Memory B cell (primary cell): ENCODE measurements around the gene NDUFB4.
"Not testable (repeated sequence)": the region's sequence is repeated elsewhere in the genome, so short reads cannot be mapped to it uniquely, and the experiment has no call there.

Source experiments
- ATAC-seq: fragments of 150-1000 bp; cut with Tn5 transposase; 2 replicates; pipeline ENCODE4 v1.10.0; 2021; ENCODE audit warnings: low read depth, mild to moderate bottlenecking, moderate library complexity
- DNase-seq, 2 donors: peaks; one replicate each; pipeline ENCODE4 v3.0.0; 2022; ENCODE audit warnings: low spot score in 2 of 2
- H3K27ac Mint-ChIP-seq: one replicate; pipeline ENCODE4 v1.8.0; 2022; ENCODE audit warnings: mild to moderate bottlenecking, moderate library complexity, mixed read lengths
- H3K27me3 Mint-ChIP-seq: one replicate; pipeline ENCODE4 v1.8.0; 2022; ENCODE audit warnings: mixed read lengths
- H3K36me3 Mint-ChIP-seq: one replicate; pipeline ENCODE4 v1.8.0; 2022; ENCODE audit warnings: mild to moderate bottlenecking, mixed read lengths
- H3K4me1 Mint-ChIP-seq: one replicate; pipeline ENCODE4 v1.8.0; 2022; ENCODE audit warnings: mixed read lengths
- H3K4me3 Mint-ChIP-seq: one replicate; pipeline ENCODE4 v1.8.0; 2022; ENCODE audit warnings: mild to moderate bottlenecking, moderate library complexity, mixed read lengths
- H3K9me3 Mint-ChIP-seq: one replicate; pipeline ENCODE4 v1.8.0; 2022; ENCODE audit warnings: mixed read lengths

The NDUFB4 gene

GRCh38 chr3:120638820-120639219, 42.7 kb downstream of the NDUFB4 start:
- not testable (repeated sequence) for H3K4me1 Mint-ChIP-seq, DNase-seq, H3K27ac Mint-ChIP-seq, H3K4me3 Mint-ChIP-seq, ATAC-seq, H3K36me3 Mint-ChIP-seq, H3K9me3 Mint-ChIP-seq, H3K27me3 Mint-ChIP-seq

DNA sequence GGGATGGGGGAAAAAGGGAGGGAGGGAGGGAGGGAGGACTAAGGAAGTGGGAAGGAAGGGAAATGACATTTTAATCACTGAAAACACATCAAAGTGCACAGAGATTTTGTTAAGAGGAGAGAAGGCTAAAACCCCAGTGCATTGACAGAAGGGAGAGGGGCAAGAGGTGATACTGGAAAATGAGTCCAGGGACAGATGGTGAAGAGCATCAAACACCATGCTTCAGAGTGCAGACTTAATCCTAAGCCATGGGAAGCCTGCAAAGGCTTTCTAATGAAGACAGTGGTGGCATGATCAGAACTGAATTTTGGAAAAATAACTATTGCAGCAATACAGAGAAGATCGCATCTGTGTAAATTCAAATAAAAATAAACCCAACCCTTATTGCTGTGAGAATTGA, 44.1 kb downstream of the NDUFB4 start:
- Mint-ChIP-seq H3K36me3 (peaks cover 9% of the 10 kb centered on the region), H3K9me3 (peaks cover 3% of the 10 kb centered on the region), H3K4me3 (no peak overlapping the region)

GRCh38 chr3:120641696-120642246, 45.6 kb downstream of the NDUFB4 start:
- Mint-ChIP-seq H3K4me1 (peaks cover 2% of the 10 kb centered on the region), H3K27ac (no peak overlapping the region), H3K4me3 (no peak overlapping the region), H3K27me3 (peaks cover 2% of the 10 kb centered on the region), H3K36me3 (peaks cover 9% of the 10 kb centered on the region), H3K9me3 (peaks cover 3% of the 10 kb centered on the region)
- DNase-seq (no peak), ATAC-seq (no peak)

More for the DNA sequence above, 44.1 kb downstream of the NDUFB4 start:
- ATAC-seq, result no peak
- DNase-seq, result no peak
- Mint-ChIP-seq H3K27me3 (peaks cover 2% of the 10 kb centered on the region), H3K4me1 (peaks cover 2% of the 10 kb centered on the region), H3K27ac (no peak overlapping the region)

GRCh38 chr3:120642368-120642948, 46.3 kb downstream of the NDUFB4 start:
- peaks cover 9% of the 10 kb centered on the region for H3K36me3 Mint-ChIP-seq
- H3K27me3 Mint-ChIP-seq, result peaks cover 2% of the 10 kb centered on the region
- H3K4me1 Mint-ChIP-seq, result peaks cover 2% of the 10 kb centered on the region
- peaks cover 3% of the 10 kb centered on the region for H3K9me3 Mint-ChIP-seq
- ATAC-seq, result no peak
- DNase-seq, result no peak
- no peak overlapping the region for H3K4me3 Mint-ChIP-seq
- H3K27ac Mint-ChIP-seq, result no peak overlapping the region

DNA sequence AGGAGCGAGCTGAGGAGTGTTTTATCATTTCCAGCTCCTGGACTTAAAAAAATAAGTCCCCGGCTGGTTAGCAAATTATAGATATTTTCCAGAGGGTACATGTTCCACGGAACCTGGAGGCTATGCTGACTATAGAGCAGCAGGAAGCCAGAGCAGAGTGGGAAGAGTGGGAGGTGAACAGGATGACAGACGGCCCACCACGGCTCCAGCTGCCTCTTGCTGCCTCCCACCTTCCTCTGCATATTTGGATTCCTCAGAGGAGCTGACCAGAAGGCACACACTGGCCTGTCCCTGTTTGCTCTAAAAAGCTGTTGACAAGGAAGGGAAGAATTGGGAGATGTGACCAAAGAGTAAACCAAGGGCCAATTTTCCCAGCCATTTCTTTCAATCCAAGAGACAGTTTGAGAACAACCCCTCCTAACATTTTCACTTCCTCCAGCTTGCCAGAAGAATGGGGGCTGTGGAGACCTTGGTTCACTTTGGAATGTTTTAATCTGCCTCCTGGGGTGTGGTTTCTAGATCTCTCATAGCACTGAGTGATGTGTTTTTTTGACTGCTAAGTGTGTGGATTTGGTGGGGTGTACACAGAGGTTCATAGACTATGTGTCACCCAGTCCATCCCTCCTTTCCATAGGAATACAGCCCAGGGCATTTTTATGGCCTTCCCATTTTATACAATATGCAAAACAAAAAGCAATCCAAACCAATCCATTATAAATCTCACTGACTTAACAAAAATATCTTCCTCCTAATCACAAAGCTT, 49.1 kb downstream of the NDUFB4 start:
- Mint-ChIP-seq H3K27me3 (peaks cover 4% of the 10 kb centered on the region), H3K9me3 (no peaks in the 10 kb centered on the region), H3K27ac (no peak overlapping the region), H3K4me3 (no peak overlapping the region), H3K4me1 (no peaks in the 10 kb centered on the region), H3K36me3 (no peaks in the 10 kb centered on the region)
- DNase-seq, result no peak
- no peak for ATAC-seq

- H3K4me1 Mint-ChIP-seq, result no peaks in the 10 kb centered on the region
- no peak overlapping the region for H3K4me3 Mint-ChIP-seq
- no peak overlapping the region for H3K27ac Mint-ChIP-seq
- H3K27me3 Mint-ChIP-seq, result peaks cover 4% of the 10 kb centered on the region
- ATAC-seq (no peak), DNase-seq (no peak)
- no peaks in the 10 kb centered on the region for H3K9me3 Mint-ChIP-seq
- H3K36me3 Mint-ChIP-seq, result no peaks in the 10 kb centered on the region
These were observed 50.8 kb downstream of the NDUFB4 start for GRCh38 chr3:120646771-120647432.

GRCh38 chr3:120648290-120648689, 52.2 kb downstream of the NDUFB4 start:
- peaks cover 1% of the 10 kb centered on the region for H3K27me3 Mint-ChIP-seq
- no peak overlapping the region for H3K27ac Mint-ChIP-seq
- ATAC-seq (no peak), DNase-seq (no peak)
- no peaks in the 10 kb centered on the region for H3K4me1 Mint-ChIP-seq
- no peaks in the 10 kb centered on the region for H3K36me3 Mint-ChIP-seq
- H3K9me3 Mint-ChIP-seq, result no peaks in the 10 kb centered on the region
- H3K4me3 Mint-ChIP-seq, result no peak overlapping the region

DNA sequence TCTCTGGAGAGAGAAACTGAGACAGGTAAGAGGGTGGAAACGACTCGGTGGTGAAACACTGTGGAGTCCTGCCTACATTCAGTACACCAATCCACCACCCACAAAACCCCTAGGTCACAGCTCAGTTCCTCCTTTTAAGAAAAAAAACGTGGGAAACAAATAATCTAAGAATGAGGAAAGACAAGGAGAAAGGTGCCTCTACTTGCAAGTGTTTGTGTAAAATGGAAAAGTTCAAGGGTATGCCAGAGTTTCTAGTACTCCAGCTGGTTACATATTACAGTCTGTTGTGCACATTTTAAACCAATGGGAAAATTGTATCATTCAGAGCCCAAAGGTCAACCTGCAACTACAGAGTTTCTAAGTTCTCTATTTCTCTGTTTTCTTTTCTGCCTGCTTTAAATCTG, 53.7 kb downstream of the NDUFB4 start:
- Mint-ChIP-seq H3K4me3 (no peak overlapping the region), H3K36me3 (peaks cover 2% of the 10 kb centered on the region), H3K27ac (no peak overlapping the region), H3K4me1 (no peaks in the 10 kb centered on the region), H3K27me3 (peaks cover 1% of the 10 kb centered on the region), H3K9me3 (no peaks in the 10 kb centered on the region)
- DNase-seq, result no peak
- ATAC-seq, result no peak

DNA sequence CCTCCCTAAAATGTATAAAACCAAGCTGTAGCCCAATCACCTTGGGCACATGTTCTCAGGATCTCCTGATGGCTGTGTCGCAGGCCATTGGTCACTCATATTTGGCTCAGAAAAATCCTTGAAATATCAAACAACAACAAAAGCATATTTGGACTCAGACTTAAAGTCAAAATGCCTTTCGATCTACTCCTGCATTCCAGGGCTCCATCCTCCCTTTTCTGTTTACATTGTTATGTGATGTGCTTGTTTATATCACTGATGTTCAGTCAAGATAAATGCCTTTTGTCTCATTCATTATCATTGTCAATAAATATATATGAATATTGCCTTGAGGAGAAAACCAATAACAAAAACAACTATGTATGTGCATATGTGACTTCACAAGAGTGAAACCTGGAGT, 54.2 kb downstream of the NDUFB4 start:
- H3K4me1 Mint-ChIP-seq, result no peaks in the 10 kb centered on the region
- no peak overlapping the region for H3K4me3 Mint-ChIP-seq
- H3K36me3 Mint-ChIP-seq, result peaks cover 2% of the 10 kb centered on the region
- ATAC-seq (no peak), DNase-seq (no peak)
- H3K27me3 Mint-ChIP-seq, result peaks cover 1% of the 10 kb centered on the region
- H3K27ac Mint-ChIP-seq, result no peak overlapping the region
- H3K9me3 Mint-ChIP-seq, result no peaks in the 10 kb centered on the region
